Choroid plexus epithelial cell (primary cell): Measurements from ENCODE around the gene CAPN5.
"Not testable (repeated sequence)": the region's sequence is repeated elsewhere in the genome, so short reads cannot be mapped to it uniquely, and the experiment has no call there.

Experiments used
- DNase-seq: peaks from one replicate; pipeline ENCODE4 v3.0.0-alpha.2; 2010; ENCODE audit warnings: low read depth
- H3K4me3 ChIP-seq: 2 replicates; pipeline ENCODE4 v1.5.1; 2011; ENCODE audit warnings: low read depth, mild to moderate bottlenecking, control low read depth, low read length, moderate library complexity
- CTCF ChIP-seq: conservative IDR thresholded peaks from 2 replicates; pipeline ENCODE4 v1.5.1; 2011; ENCODE audit warnings: low read depth, mild to moderate bottlenecking, control low read depth, inconsistent platforms, low read length, moderate library complexity

Gene CAPN5

DNA sequence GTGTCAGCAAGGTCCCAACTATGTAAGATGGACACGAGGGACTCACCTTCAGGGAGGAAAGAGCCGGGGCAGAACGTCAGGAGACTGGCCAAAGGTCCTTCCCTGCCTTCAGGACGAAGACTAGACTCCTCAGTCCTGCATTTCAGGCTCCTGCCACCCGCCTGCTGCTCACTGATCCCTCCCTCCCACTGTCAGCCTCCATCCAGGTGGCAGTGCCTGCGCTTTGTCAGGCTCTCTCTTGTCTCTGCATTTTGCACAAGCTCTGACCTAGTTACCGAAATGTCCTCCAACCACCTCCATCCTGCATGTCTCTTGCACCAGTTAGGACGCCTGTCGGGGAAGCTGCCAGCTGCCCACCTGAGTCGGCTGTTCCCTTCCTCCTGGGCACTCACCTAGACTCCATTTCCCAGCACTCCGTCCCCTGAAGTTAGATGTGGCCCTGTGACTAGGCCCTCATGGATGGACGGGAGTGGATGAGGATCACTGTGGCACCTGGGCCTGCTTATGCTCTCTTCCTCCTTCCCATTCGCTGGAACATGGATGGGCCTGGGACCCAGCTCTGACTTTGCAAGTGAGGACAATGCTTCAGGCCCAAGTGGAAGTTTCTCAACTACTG is 24.6 kb upstream of the CAPN5 start:
- no peak for DNase-seq
- H3K4me3 ChIP-seq = no peak overlapping the region
- no peak for TF ChIP-seq CTCF

GRCh38 chr11:77044356-77044755 is 22.4 kb upstream of the CAPN5 start:
- no peak overlapping the region for H3K4me3 ChIP-seq
- DNase-seq = no peak
- no peak for TF ChIP-seq CTCF

DNA sequence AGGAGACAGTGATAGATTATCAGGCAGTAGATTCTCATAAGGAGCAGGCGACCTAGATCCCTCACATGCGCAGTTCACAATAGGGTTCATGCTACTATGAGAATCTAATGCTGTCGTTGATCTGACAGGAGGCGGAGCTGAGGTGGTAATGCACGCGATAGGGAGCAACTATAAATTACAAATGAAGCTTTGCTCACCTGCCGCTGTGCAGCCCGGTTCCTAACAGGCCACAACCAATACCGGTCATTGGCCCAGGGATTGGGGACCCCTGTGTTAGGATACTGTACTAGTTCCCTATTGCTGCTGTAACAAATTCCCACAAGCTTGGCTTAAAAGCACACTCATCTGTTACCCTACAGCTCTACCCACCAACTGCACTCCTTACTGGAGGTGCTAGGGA is 21.9 kb upstream of the CAPN5 start:
- TF ChIP-seq CTCF = no peak
- DNase-seq = no peak
- H3K4me3 ChIP-seq = no peak overlapping the region

GRCh38 chr11:77046060-77046501 is 20.7 kb upstream of the CAPN5 start:
- H3K4me3 ChIP-seq = peak overlapping the region; percentile 37
- DNase-seq = peak; percentile 23
- TF ChIP-seq CTCF = peak; percentile 56

- TF ChIP-seq CTCF = peak; percentile 66
- DNase-seq = peak; percentile 95
- H3K4me3 ChIP-seq = peak overlapping the region; percentile 56
Measured at GRCh38 chr11:77047007-77047927, 19.5 kb upstream of the CAPN5 start.

GRCh38 chr11:77047928-77048446 is 18.8 kb upstream of the CAPN5 start:
- H3K4me3 ChIP-seq, DNase-seq: not testable (repeated sequence)

GRCh38 chr11:77049026-77049425 is 17.7 kb upstream of the CAPN5 start:
- DNase-seq = no peak
- no peak for TF ChIP-seq CTCF
- H3K4me3 ChIP-seq = no peak overlapping the region
